Endothelial cell of umbilical vein (primary cell): ENCODE results near the gene ACOT7. TPM values are rescaled to one million over a fixed set of nuclear protein-coding genes. Genes with fewer than 3 reads are reported as not detected.
A peak's percentile ranks its signal among the peaks of the same experiment; 100 is the strongest.

Experiments
- BruUV-seq: library from RNA; stranded (reverse); fragments of 400-500 nt; replicated peaks from 2 replicates; lab custom pipeline; 2021; lab: Mats Ljungman, UMichigan
- CTCF ChIA-PET: fragments of 300-600, 350-600 bp; sonication (Branson Sonifier 250); formaldehyde crosslinking; loops from one replicate; lab custom pipeline; 2021; ENCODE audit warnings: antibody characterized with exemption, inconsistent platforms; lab: Charles Lee
- POLR2A ChIA-PET: fragments of 300-600, 350-600 bp; sonication (Branson Sonifier 250); formaldehyde crosslinking; loops from one replicate; lab custom pipeline; 2021; ENCODE audit warnings: antibody characterized with exemption, inconsistent platforms; lab: Charles Lee
- DNase-seq: peaks from one replicate; pipeline ENCODE4 v3.0.0-alpha.2; 2011; ENCODE audit warnings: low read depth, low spot score
- FAIRE-seq: peaks from 2 replicates; lab custom pipeline; 2011; peaks lifted over from hg19 to GRCh38; lab: Jason Lieb, UNC
- H2AFZ ChIP-seq: 2 replicates; pipeline ENCODE4 v1.6.0; 2012; ENCODE audit warnings: low read depth, low read length, control low read depth, inconsistent platforms
- H3K27ac ChIP-seq: 2 replicates; pipeline ENCODE4 v1.5.1; 2011; ENCODE audit warnings: low read depth, mild to moderate bottlenecking, control low read depth, low read length, moderate library complexity; ENCODE audit not compliant: insufficient read depth
- H3K27me3 ChIP-seq, 2 experiments: 2 replicates each; pipeline versions ENCODE4 v1.6.0 to v1.6.1; 2011; ENCODE audit warnings: low read length in 2 of 2, mixed read lengths in 1 of 2; ENCODE audit not compliant: control insufficient read depth in 2 of 2, insufficient read depth in 2 of 2
- H3K36me3 ChIP-seq, 2 experiments: 2 replicates in 1 of 2; 3 replicates in 1 of 2; pipeline ENCODE4 v1.5.1; 2011; ENCODE audit warnings: low read length in 2 of 2, mild to moderate bottlenecking in 1 of 2, moderate library complexity in 1 of 2; ENCODE audit not compliant: control insufficient read depth in 2 of 2, insufficient read depth in 2 of 2; ENCODE audit errors: extremely low read depth in 1 of 2
- H3K4me1 ChIP-seq: 3 replicates; pipeline ENCODE4 v1.5.1; 2011; ENCODE audit warnings: mild to moderate bottlenecking, low read length; ENCODE audit not compliant: control insufficient read depth, insufficient read depth; ENCODE audit errors: extremely low read depth
- H3K4me2 ChIP-seq: 2 replicates; pipeline ENCODE4 v1.6.1; 2011; ENCODE audit warnings: low read length, control low read depth, mixed read lengths; ENCODE audit not compliant: insufficient read depth
- H3K4me3 ChIP-seq, 3 experiments: fragments of 200-600 bp in 1 of 3; sonication (generic), shearing (Covaris generic) in 1 of 3; replicated peaks in 1 of 3; 2 replicates each; pipeline ENCODE4 v1.5.1; 2011 to 2016; ENCODE audit warnings: control low read depth in 3 of 3, low read length in 3 of 3, mild to moderate bottlenecking in 2 of 3, inconsistent platforms in 1 of 3, low read depth in 1 of 3, moderate library complexity in 1 of 3; ENCODE audit not compliant: insufficient read depth in 1 of 3
- H3K79me2 ChIP-seq: 2 replicates; pipeline ENCODE4 v1.6.0; 2012; ENCODE audit warnings: low read length, inconsistent platforms; ENCODE audit not compliant: control insufficient read depth, insufficient read depth
- H3K9ac ChIP-seq: replicated peaks from 2 replicates; pipeline ENCODE3; 2011; ENCODE audit warnings: low read length, control low read depth; ENCODE audit not compliant: insufficient read depth; ENCODE audit errors: extremely low read depth
- H3K9me1 ChIP-seq: replicated peaks from 3 replicates; pipeline ENCODE4 v1.6.0; 2011; ENCODE audit warnings: mild to moderate bottlenecking, low read length; ENCODE audit not compliant: control insufficient read depth, insufficient read depth; ENCODE audit errors: extremely low read depth
- H3K9me3 ChIP-seq: replicated peaks from 2 replicates; pipeline ENCODE4 v1.5.1; 2012; ENCODE audit warnings: low read length, inconsistent platforms; ENCODE audit not compliant: control insufficient read depth, insufficient read depth
- H4K20me1 ChIP-seq: replicated peaks from 2 replicates; pipeline ENCODE3; 2011; ENCODE audit warnings: mild to moderate bottlenecking, low read length; ENCODE audit not compliant: control insufficient read depth, insufficient read depth; ENCODE audit errors: extremely low read depth
- EZH2 ChIP-seq: IDR thresholded peaks from 2 replicates; pipeline ENCODE4 v1.6.1; 2012; ENCODE audit warnings: borderline replicate concordance, low read depth, mild to moderate bottlenecking, moderate library complexity, low read length, inconsistent platforms; ENCODE audit not compliant: severe bottlenecking
- FOS ChIP-seq: IDR thresholded peaks from 2 replicates; pipeline ENCODE4 v1.6.1; 2011; ENCODE audit warnings: mild to moderate bottlenecking, low read length, moderate library complexity, borderline replicate concordance; ENCODE audit not compliant: insufficient read depth
- GATA2 ChIP-seq: IDR thresholded peaks from 2 replicates; pipeline ENCODE4 v1.7.0; 2011; ENCODE audit warnings: low read depth, mild to moderate bottlenecking, moderate library complexity, mixed read lengths, low read length; ENCODE audit not compliant: insufficient read length, insufficient read depth
- JUN ChIP-seq: IDR thresholded peaks from 2 replicates; pipeline ENCODE4 v1.6.1; 2011; ENCODE audit warnings: borderline replicate concordance, low read depth; ENCODE audit not compliant: insufficient read length, insufficient read depth
- MYC ChIP-seq: IDR thresholded peaks from one replicate; pipeline ENCODE4 v1.6.1; 2011; ENCODE audit warnings: mild to moderate bottlenecking, low read depth, low read length
- POLR2AphosphoS5 ChIP-seq: IDR thresholded peaks from 2 replicates; pipeline ENCODE4 v1.6.1; 2012; ENCODE audit warnings: low read depth, mild to moderate bottlenecking, control low read depth, low read length, moderate library complexity; ENCODE audit not compliant: insufficient read depth
- dilution Hi-C: fragments of 300-500 bp; cut with MboI; formaldehyde crosslinking; loops from one replicate; pipeline ENCODE4 v1.15.0; 2019; ENCODE audit warnings: low sequenced_read_pairs; ENCODE audit not compliant: extremely low pct_ligation_motif_present
- intact Hi-C: fragments of 100-400 bp; cut with micrococcal nuclease; formaldehyde crosslinking; loops from one replicate; pipeline ENCODE4 v1.10.0; 2022
- polyA plus RNA-seq, 4 experiments: library from polyadenylated mRNA; depleted of rRNA in 3 of 4; stranded (reverse) in 3 of 4; unstranded in 1 of 4; fragments of >200 nt; gene quantifications; 2 replicates each; pipeline versions ENCODE4 v1.2.1 to v1.2.3, GENCODE V29; 2011 to 2012; ENCODE audit warnings: missing spikeins in 1 of 4
- total RNA-seq: library from RNA; stranded (reverse); gene quantifications from 2 replicates; pipeline ENCODE4 v1.2.3, GENCODE V29; 2021

The ACOT7 gene
- total and polyA plus RNA-seq, 2 donors (not counting 3 experiments of a cell fraction or from before 2014, with no cell fraction given), result 69.4 to 105 TPM

DNA sequence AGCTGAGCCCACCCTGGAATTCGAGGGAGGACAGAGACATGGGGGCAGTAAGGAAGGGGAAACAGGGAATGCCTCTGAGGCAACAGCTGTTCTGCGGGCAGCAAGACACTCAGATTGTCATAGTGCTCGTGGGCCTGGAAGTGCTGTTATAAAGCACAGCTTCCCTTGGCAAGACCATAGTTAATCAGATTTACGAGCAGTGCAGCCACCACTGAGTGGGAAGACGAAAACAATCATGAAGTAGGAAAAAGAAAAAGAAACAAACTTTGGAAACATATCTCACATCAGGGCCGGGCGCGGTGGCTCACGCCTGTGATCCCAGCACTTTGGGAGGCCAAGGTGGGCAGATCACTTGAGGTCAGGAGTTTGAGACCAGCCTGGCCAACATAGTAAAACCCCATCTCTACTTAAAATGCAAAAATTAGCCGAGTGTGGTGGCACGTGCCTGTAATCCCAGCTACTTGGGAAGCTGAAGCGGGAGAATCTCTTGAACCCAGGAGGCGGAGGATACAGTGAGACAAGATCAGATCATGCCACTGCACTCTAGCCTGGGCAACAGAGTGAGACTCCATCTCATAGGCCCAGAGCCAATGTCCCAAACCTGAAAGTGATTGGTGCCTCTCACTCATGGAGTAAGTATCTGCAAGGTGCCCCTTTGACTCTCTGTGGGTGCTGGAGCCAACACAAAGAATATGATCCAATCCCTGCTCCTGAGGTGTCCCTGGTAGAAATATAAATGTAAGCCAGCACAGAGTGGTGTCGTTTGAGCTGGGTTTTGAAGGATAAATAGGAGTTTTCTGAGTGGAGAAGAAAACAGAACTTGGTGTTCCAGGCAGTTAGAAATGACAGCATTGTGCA, 77.1 kb downstream of the ACOT7 start:
- no peaks in the 10 kb centered on the region for H3K27me3 ChIP-seq
- no peaks in the 10 kb centered on the region for H3K9me1 ChIP-seq
- BruUV-seq, result no TSS peak
- no peaks in the 10 kb centered on the region for H3K36me3 ChIP-seq
- CTCF ChIA-PET, result interaction anchor here (0.7 to 1.7 kb wide), 5 partner anchors 12 to 72 kb away, joined by 3 to 11 read pairs (median 6); no protein-coding TSS in a partner anchor
- H3K4me3 ChIP-seq, result no peak overlapping the region
- no peak overlapping the region for H3K27ac ChIP-seq
- POLR2A ChIA-PET, result no interaction called here
- FAIRE-seq (peak; percentile 50), DNase-seq (no peak)
- peaks cover 12% of the 10 kb centered on the region for H3K4me1 ChIP-seq
- TF ChIP-seq EZH2 (no peak), JUN (no peak), FOS (no peak), MYC (no peak), POLR2AphosphoS5 (no peak), GATA2 (no peak)
- no peak overlapping the region for H2AFZ ChIP-seq
- intact Hi-C loops, result no loop called here
- H3K79me2 ChIP-seq, result no peaks in the 10 kb centered on the region
- dilution Hi-C loops, result no loop called here
- H3K9me3 ChIP-seq, result no peaks in the 10 kb centered on the region
- H3K4me2 ChIP-seq, result no peak overlapping the region
- no peak overlapping the region for H3K9ac ChIP-seq
- no peaks in the 10 kb centered on the region for H4K20me1 ChIP-seq

DNA sequence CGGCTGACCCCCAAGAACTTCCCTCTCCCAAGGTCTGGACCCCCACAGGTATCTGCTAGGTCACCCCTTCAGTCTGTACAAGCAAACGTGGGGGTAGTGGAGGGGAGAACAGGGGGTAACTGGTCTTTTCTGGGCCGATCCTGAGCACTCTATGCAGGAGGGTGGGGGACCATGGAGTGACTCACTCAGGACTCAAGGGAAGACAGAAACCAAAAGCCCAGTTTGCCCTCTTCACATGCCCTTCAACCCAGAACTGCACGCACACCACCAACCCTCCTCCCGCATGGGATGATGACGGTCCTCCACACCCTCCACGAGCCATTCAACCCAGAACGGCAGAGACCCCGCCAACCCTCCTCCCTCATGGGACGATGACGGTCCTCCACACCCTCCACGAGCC, 79.1 kb downstream of the ACOT7 start:
- Histone ChIP-seq H3K27me3 (no peaks in the 10 kb centered on the region), H3K36me3 (no peaks in the 10 kb centered on the region), H2AFZ (no peak overlapping the region), H3K9me3 (no peaks in the 10 kb centered on the region), H4K20me1 (no peaks in the 10 kb centered on the region), H3K4me1 (peaks cover 12% of the 10 kb centered on the region), H3K4me3 (no peak overlapping the region), H3K9me1 (no peaks in the 10 kb centered on the region), H3K4me2 (no peak overlapping the region), H3K27ac (no peak overlapping the region), H3K9ac (no peak overlapping the region), H3K79me2 (no peaks in the 10 kb centered on the region)
- intact Hi-C loops, result no loop called here
- BruUV-seq, result no TSS peak
- ChIA-PET POLR2A (no interaction called here), CTCF (no interaction called here)
- dilution Hi-C loops, result no loop called here
- TF ChIP-seq FOS, result no peak
- DNase-seq (no peak), FAIRE-seq (no peak)
